NCI-H1092 (cell line): ENCODE data around the gene ARHGAP22.
"Not testable (repeated sequence)": the region's sequence is repeated elsewhere in the genome, so short reads cannot be mapped to it uniquely, and the experiment has no call there.

Experiments used
- DNase-seq: peaks from one replicate; lab custom pipeline; 2025; lab: John Stamatoyannopoulos, UW

The ARHGAP22 gene

GRCh38 chr10:48604991-48605508 lies at the start of gene ARHGAP22:
Gene ARHGAP22, minus strand, starts transcription at chr10:48605073. Its CDS starts 277 bp downstream, at chr10:48604796.
- DNase-seq: no peak

- DNase-seq: no peak
Measured at GRCh38 chr10:48653944-48654698, 49.2 kb upstream of the ARHGAP22 start.

- DNase-seq: no peak
Measured at GRCh38 chr10:48653347-48653746, 48.5 kb upstream of the ARHGAP22 start.

- no peak for DNase-seq
Measured at GRCh38 chr10:48652344-48652743, 47.5 kb upstream of the ARHGAP22 start.

GRCh38 chr10:48651839-48652238 lies 47.0 kb upstream of the ARHGAP22 start:
- no peak for DNase-seq

GRCh38 chr10:48651293-48651692 lies 46.4 kb upstream of the ARHGAP22 start:
- DNase-seq: no peak

- DNase-seq: no peak
Measured at GRCh38 chr10:48649349-48649944, 44.6 kb upstream of the ARHGAP22 start.

GRCh38 chr10:48648172-48648942 lies 43.5 kb upstream of the ARHGAP22 start:
- DNase-seq: no peak

GRCh38 chr10:48647073-48647472 lies 42.2 kb upstream of the ARHGAP22 start:
- not testable (repeated sequence) for DNase-seq

- DNase-seq: no peak
Measured at GRCh38 chr10:48645600-48645999, 40.7 kb upstream of the ARHGAP22 start.

- DNase-seq: not testable (repeated sequence)
Measured at GRCh38 chr10:48641099-48641690, 36.3 kb upstream of the ARHGAP22 start.

GRCh38 chr10:48640326-48640725 lies 35.5 kb upstream of the ARHGAP22 start:
- DNase-seq: no peak

- DNase-seq: no peak
Measured at GRCh38 chr10:48639632-48640031, 34.8 kb upstream of the ARHGAP22 start.

GRCh38 chr10:48638739-48639527 lies 34.1 kb upstream of the ARHGAP22 start:
- DNase-seq: no peak

- no peak for DNase-seq
Measured at GRCh38 chr10:48638158-48638557, 33.3 kb upstream of the ARHGAP22 start.

GRCh38 chr10:48636901-48637300 lies 32.0 kb upstream of the ARHGAP22 start:
- no peak for DNase-seq

- no peak for DNase-seq
Measured at GRCh38 chr10:48636231-48636630, 31.4 kb upstream of the ARHGAP22 start.

GRCh38 chr10:48634984-48635557 lies 30.2 kb upstream of the ARHGAP22 start:
- no peak for DNase-seq

GRCh38 chr10:48634198-48634983 lies 29.5 kb upstream of the ARHGAP22 start:
- DNase-seq: no peak
